SU-DHL-6 (cell line): ENCODE measurements around the gene WAS.

Experiments used
- CTCF ChIP-seq: fragments of 200-600 bp; sonication (generic); IDR thresholded peaks from one replicate; pipeline ENCODE4 v1.5.1; 2017; ENCODE audit warnings: antibody characterized with exemption, mild to moderate bottlenecking, low read length, moderate library complexity; ENCODE audit not compliant: insufficient read depth, poor library complexity, severe bottlenecking
- EZH2phosphoT487 ChIP-seq: fragments of 200-600 bp; sonication (generic), shearing (Covaris generic); conservative IDR thresholded peaks from 2 replicates; pipeline ENCODE4 v1.6.1; 2018; ENCODE audit warnings: mild to moderate bottlenecking, antibody characterized with exemption, low read length, moderate library complexity, mixed read lengths

DNA sequence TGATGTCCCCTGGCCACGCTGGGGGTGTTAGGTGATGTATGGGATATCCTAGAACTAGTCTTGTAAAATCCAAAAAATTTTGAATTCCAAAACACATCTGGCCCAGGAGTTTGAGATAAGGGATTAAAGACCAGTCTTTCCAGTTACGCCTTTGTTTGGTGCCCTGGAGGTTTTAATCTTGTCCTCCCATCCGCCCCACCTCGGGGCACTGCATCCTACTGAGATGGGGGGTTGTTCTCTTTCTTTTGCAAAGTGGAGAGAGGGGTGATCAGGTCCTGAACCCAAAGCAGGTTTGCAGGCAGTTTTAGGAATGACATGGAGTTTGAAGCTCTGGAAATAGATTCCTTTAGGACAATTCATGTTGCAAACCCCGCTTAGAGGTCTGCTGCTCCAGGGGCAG, 14.7 kb downstream of the WAS start:
- TF ChIP-seq EZH2phosphoT487, result no peak
- TF ChIP-seq CTCF, result no peak
